Measurements from ENCODE around the gene HCFC1.

The HCFC1 gene

DNA sequence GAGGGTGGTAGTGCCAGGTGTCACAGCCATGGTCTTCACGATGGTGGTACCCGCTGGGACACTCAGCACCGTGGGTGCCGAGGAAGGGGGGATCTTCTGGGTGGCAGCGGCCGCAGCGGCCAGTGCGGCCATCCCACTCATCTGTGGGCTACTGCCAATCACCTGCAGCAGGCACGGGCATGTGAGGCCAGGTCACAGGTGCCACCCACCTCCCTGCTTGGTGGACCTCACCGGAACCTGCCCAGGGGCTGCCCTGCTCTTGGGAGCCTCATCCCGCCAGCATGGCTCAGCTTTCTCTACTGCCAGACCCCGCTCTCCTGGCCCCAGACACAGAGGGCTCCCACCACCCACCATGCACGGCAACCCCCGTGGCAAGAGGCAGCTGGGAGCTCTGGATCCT lies 13.0 kb downstream of the HCFC1 start:
- TF ChIP-seq, protein P1, sequence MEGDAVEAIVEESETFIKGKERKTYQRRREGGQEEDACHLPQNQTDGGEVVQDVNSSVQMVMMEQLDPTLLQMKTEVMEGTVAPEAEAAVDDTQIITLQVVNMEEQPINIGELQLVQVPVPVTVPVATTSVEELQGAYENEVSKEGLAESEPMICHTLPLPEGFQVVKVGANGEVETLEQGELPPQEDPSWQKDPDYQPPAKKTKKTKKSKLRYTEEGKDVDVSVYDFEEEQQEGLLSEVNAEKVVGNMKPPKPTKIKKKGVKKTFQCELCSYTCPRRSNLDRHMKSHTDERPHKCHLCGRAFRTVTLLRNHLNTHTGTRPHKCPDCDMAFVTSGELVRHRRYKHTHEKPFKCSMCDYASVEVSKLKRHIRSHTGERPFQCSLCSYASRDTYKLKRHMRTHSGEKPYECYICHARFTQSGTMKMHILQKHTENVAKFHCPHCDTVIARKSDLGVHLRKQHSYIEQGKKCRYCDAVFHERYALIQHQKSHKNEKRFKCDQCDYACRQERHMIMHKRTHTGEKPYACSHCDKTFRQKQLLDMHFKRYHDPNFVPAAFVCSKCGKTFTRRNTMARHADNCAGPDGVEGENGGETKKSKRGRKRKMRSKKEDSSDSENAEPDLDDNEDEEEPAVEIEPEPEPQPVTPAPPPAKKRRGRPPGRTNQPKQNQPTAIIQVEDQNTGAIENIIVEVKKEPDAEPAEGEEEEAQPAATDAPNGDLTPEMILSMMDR (IDR thresholded peaks at IDR 0.05; ENCODE audit: low read depth, low read length, missing control alignments) = no peak
- no peak overlapping the region for H3K4me3 ChIP-seq (replicated peaks; ENCODE audit: low read depth, low read length)
- DNase-seq (ENCODE audit: extremely low read depth, low read depth) = no peak

DNA sequence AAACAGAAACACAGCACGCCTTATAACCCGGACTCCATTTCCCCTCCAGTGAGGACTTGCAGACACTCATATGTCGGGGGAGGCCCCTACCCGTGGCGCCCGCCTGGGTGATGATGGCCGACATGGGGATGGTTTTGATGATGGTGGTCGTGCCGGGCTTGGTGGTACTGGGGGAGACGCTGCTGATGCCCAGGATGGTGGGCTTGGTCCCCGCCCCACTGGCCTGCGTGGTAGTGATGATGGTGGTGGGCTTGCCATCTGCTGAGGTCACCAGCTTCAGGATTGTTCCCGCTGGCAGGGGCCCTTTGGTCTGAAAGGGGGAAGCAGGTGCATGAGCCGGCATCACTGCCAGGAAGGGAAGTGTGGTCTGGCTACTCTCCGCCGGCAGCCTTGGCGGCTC lies 14.4 kb downstream of the HCFC1 start:
- TF ChIP-seq, protein P1 (IDR thresholded peaks at IDR 0.05; ENCODE audit: low read depth, low read length, missing control alignments) = no peak

DNA sequence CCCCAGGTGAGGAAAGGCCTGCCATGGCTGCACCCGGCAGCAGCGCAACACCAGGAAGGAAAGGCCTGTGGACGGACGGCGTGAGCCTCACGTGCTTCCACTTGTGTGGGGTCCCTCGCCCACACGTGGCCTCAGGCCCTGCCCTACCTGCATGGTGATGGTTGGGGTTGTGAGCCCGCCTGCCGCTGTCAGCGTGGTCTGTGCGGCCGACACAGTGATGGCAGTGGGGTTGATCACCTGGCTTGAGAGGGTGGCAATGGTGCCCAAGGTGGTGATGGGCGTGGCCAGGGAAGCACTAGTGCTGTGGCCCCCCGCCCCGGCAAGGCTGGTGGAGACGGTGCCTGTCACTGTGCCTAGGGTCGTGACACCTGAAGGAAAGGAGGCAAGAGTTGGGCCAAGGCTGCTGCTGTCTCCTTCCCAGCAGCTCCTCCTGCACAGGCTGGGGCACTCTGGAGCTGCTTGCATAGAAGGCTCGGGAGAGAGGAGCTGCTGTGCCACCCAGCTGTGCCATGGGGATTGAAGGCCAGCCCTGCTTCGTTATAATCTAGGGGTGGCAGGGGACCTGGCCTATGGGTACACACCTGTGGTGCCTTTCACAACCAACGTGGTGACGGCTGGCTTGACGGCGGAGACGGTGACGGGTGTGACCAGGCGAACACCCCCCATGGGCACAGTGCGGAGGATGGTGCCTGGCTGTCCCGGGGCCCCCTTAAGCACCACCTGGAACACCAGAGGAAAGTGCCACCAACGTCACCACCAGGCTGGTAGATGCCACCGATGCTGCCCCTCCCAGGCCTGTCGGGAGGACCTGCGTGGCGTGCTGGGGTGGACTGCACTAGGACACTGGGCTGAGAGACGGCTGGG lies 15.3 kb downstream of the HCFC1 start:
- no peak for DNase-seq (ENCODE audit: extremely low read depth, low read depth)
- no peak overlapping the region for H3K4me3 ChIP-seq (replicated peaks; ENCODE audit: low read depth, low read length)
- TF ChIP-seq, protein P1 (IDR thresholded peaks at IDR 0.05; ENCODE audit: low read depth, low read length, missing control alignments) = no peak

More for the DNA sequence above, 14.4 kb downstream of the HCFC1 start:
- H3K4me3 ChIP-seq (replicated peaks; ENCODE audit: low read depth, low read length) = no peak overlapping the region
- DNase-seq (ENCODE audit: extremely low read depth, low read depth) = no peak

DNA sequence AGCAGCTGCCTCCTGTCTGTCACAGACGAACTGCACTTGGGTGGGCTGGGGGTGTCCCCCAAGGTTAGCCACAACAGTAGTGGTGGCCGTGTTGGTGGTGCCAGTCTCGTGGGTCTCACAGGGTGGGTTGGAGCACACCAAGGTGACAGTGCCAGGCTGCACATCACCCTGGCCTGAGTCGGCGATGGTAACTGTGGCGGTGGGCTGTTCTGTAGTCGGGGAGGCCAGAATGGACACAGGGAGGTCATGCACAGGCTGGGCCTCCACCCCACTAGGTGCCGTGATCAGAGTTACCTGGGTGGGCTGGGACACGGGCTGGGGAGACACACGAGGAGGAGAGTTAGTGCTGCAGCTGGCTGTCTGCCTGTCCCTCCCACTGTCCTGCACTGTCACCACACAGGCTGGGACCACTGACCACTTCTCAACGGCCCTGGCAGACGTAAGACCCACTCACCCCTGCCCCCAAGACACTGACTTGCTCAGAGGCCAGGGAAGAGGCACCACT lies 16.3 kb downstream of the HCFC1 start:
- TF ChIP-seq, protein P1 (IDR thresholded peaks at IDR 0.05; ENCODE audit: low read depth, low read length, missing control alignments) = no peak
- no peak for DNase-seq (ENCODE audit: extremely low read depth, low read depth)
- no peak overlapping the region for H3K4me3 ChIP-seq (replicated peaks; ENCODE audit: low read depth, low read length)

DNA sequence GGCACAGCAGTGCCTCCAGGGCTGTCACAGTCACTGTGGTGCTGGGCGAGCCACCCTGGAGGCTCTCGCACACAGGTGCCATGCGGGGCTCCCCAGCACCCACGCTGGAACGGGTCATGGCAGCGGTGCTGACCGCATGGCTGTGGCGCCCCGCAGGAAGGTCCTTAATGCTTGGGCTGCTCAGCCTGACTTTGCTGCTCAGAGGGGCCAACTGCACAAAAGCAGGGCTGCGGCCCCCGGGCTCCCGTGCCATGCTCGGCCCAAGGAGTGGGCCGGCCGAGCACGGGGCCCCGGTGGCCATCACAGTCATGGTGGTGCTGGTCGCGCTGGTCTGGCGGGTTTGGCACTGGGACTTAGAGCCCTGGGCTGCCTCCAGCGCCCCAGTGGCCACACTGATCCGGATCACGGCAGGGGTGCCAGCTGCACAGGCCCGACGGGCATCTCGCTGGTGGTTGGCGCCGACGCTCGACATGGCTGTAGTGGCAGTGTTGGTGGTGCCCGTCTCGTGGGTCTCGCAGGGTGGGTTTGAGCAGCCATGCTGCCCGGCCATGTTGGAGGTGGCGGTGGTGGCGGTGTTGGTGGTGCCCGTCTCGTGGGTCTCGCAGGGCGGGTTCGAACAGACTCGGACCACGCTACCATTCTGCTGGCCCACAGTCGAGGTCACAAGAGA lies 16.9 kb downstream of the HCFC1 start:
- TF ChIP-seq, protein P1 (IDR thresholded peaks at IDR 0.05; ENCODE audit: low read depth, low read length, missing control alignments) = no peak
- DNase-seq (ENCODE audit: extremely low read depth, low read depth) = no peak
- no peak overlapping the region for H3K4me3 ChIP-seq (replicated peaks; ENCODE audit: low read depth, low read length)

DNA sequence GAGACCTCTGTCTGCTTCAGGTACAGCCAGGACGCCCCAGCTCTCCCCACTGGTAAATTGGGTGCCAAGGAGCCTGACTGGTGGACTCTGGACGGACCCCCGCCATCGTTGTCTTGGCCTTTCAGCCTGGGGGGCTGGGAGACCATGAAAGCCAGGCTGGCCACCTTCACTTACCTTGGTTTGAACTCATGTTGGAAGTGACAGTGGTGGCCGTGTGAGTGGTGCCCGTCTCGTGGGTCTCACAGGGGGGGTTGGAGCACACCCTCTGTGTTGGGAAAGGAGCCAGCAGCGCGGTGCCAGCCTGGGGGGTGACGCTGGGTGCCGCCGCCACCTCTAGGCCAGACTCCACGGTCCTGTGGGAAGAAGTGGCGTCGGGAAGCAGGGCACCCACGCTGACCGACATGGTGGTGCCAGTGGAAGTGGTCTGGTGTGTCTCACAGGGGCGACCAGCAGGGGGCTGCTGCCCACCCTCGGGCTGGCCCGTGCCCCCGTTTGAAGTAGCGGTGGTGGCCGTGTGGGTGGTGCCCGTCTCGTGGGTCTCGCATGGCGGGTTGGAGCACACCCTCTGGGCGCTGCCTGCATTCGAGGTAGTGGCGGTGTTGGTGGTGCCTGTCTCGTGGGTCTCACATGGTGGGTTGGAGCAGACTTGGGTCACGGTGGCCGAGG lies 17.6 kb downstream of the HCFC1 start:
- TF ChIP-seq, protein P1 (IDR thresholded peaks at IDR 0.05; ENCODE audit: low read depth, low read length, missing control alignments) = no peak
- H3K4me3 ChIP-seq (replicated peaks; ENCODE audit: low read depth, low read length) = no peak overlapping the region
- no peak for DNase-seq (ENCODE audit: extremely low read depth, low read depth)
